ENCODE data around the gene HOTAIR.

The HOTAIR gene

GRCh38 chr12:53972152-53972702 lies 2.5 kb downstream of the HOTAIR start:
- no peak for DNase-seq

- no peak for DNase-seq
Observed at GRCh38 chr12:53971686-53972085, 3.1 kb downstream of the HOTAIR start.

- DNase-seq, result no peak
Observed at GRCh38 chr12:53971129-53971528, 3.6 kb downstream of the HOTAIR start.

GRCh38 chr12:53970451-53970850 lies 4.3 kb downstream of the HOTAIR start:
- DNase-seq, result no peak

GRCh38 chr12:53969588-53970259 lies 5.0 kb downstream of the HOTAIR start:
- DNase-seq, result no peak

GRCh38 chr12:53968214-53969127 lies 6.3 kb downstream of the HOTAIR start:
- DNase-seq, result no peak

GRCh38 chr12:53967421-53967925 lies 7.3 kb downstream of the HOTAIR start:
- no peak for DNase-seq

- DNase-seq, result no peak
Observed at GRCh38 chr12:53966385-53967133, 8.2 kb downstream of the HOTAIR start.

- no peak for DNase-seq
Observed at GRCh38 chr12:53966085-53966384, 8.7 kb downstream of the HOTAIR start.

GRCh38 chr12:53965281-53966084 lies 9.3 kb downstream of the HOTAIR start:
- no peak for DNase-seq

- no peak for DNase-seq
Observed at GRCh38 chr12:53964315-53964713, 10.4 kb downstream of the HOTAIR start.

GRCh38 chr12:53963434-53964314 lies 11.1 kb downstream of the HOTAIR start:
- no peak for DNase-seq

GRCh38 chr12:53963005-53963404 lies 11.7 kb downstream of the HOTAIR start:
- no peak for DNase-seq

- DNase-seq, result no peak
Observed at GRCh38 chr12:53961025-53961761, 13.6 kb downstream of the HOTAIR start.

GRCh38 chr12:53960187-53961024 lies 14.3 kb downstream of the HOTAIR start:
- DNase-seq, result no peak

GRCh38 chr12:53959314-53959713 lies 15.4 kb downstream of the HOTAIR start:
- no peak for DNase-seq

GRCh38 chr12:53958128-53958527 lies 16.6 kb downstream of the HOTAIR start:
- DNase-seq, result no peak

- DNase-seq, result no peak
Observed at GRCh38 chr12:53956914-53957536, 17.7 kb downstream of the HOTAIR start.

Data from suppressor macrophage treated with lipopolysaccharide for 4 hours (primary cell).